Left forelimb (tissue), 1 donor: ENCODE measurements around the gene GPR21.

Experiments used
- DNase-seq: peaks from one replicate; pipeline ENCODE4 v3.0.0-alpha.2; 2018; ENCODE audit warnings: low spot score

GPR21 gene

GRCh38 chr9:123033864-123034601 is 566 bp downstream of the GPR21 start:
- no peak for DNase-seq

DNA sequence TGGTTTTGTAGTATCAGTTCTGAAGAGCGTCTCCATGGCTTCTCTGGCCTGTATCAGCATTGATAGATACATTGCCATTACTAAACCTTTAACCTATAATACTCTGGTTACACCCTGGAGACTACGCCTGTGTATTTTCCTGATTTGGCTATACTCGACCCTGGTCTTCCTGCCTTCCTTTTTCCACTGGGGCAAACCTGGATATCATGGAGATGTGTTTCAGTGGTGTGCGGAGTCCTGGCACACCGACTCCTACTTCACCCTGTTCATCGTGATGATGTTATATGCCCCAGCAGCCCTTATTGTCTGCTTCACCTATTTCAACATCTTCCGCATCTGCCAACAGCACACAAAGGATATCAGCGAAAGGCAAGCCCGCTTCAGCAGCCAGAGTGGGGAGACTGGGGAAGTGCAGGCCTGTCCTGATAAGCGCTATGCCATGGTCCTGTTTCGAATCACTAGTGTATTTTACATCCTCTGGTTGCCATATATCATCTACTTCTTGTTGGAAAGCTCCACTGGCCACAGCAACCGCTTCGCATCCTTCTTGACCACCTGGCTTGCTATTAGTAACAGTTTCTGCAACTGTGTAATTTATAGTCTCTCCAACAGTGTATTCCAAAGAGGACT is 1.5 kb downstream of the GPR21 start:
- DNase-seq: no peak

DNA sequence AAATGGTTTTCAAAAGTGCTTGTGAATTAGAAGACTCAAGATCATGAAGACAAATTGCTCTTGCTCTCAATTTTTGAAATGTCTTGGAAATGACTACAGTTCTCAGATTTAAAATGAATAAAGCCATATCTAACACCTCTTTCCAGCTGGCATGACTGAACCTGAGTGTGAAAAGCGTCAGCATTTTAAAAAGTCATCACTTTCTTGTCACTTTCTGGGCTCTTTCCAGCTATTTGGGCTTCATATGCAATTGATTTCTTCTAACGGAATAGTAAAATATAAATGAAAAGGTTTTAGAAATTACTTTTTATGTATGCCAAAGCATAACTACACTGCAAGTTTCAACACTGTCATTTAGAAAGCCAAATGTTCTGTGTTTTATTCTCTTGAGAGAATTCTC is 2.3 kb downstream of the GPR21 start:
- DNase-seq: no peak

- no peak for DNase-seq
Observed at GRCh38 chr9:123036893-123037545, 3.6 kb downstream of the GPR21 start.

GRCh38 chr9:123039617-123040219 is 6.3 kb downstream of the GPR21 start:
- DNase-seq: no peak

DNA sequence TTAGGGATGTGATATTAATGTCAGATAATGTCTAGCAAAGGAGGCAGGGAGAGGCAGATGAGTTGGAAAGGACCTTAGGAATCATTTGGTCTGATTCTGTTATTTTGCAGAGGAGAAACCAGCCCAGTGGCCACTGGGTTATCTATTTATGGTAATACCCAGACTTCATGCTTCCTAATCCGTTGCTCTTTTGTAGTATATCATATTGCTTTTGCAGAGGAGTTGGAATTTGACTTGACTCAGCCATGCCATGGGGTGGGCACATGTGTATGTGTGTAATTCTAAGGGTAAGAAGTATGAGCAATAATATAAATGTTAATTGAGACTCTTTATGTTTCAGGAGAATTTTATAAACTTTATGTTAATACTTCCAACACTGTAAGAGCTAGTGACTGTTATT is 7.3 kb downstream of the GPR21 start:
- DNase-seq: no peak

DNA sequence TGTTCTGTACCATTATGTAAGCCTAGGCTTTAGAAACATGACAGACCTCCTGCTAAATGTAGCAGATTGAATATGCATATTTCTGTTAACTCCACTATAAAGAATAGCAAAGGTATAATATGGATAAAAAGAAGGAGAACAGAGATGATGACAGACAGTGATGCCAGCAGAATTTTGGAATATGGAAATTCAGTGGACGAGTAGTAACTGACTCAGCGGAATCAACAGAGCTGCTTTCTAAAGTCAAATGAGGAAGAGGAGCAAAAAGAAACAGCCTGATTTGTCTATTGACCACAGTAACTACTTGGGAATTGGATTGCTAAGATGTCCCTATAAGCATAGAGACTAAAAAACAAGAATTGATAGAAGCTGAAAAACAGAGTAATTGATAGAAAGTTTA is 8.0 kb downstream of the GPR21 start:
- DNase-seq: no peak

DNA sequence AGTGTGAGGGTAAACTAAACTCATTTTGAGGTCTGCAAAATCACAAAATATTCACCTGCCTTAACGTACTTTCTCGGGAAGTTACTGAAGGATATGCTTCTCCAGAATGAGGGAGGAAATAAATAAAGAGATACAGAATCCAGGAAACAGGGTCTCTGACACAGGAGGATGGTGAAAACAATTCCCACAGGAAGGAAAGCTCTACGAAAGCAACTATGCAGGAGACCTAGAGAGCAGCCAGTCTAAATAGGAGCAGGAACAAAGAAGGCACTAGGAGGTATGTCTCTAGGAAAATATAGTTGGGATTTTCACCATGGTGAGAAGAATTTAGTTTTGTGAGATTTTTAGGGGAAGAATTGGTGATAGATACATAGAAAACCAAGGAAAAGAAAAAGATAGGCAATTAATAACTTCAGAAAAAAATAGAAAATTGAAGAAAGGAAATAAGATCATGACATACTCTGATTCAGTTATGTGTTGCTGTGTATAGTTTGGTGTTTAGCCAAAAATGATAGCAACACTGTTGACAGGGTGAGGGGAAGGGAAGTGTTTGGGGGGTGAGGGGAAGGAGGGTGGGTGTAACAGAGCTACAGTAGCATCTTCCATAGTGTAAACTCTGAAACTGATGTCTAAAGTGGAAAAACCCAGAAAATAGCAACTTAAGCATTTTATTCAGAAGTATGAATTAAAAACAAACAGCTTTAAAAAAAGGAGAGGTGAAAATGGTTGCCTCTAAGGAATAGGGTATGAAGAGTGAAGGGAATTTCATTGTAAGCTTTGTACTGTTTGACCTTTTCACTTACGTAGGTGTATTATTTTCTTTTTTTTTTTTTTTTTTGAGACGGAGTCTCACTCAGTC is 9.8 kb downstream of the GPR21 start:
- DNase-seq: no peak

DNA sequence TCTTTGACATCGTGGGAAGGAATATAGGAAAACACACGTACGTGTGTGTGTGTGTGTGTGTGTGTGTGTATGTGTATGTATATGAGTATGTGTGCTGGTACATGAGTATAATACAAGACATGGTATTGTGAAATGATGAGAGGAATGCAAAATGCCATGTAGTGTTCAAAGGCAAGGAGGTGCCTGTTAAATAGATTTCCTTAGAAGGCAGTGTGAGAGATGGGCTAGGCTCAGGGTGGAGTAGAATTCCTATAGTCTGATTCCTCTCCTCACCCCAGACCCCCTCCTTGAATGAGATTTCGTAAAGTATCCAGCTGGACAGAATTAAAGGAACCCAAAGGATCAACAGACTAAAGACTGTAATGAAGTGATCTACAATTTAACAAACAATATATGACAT is 11.1 kb downstream of the GPR21 start:
- no peak for DNase-seq

GRCh38 chr9:123046406-123047195 is 13.1 kb downstream of the GPR21 start:
- no peak for DNase-seq

- DNase-seq: no peak
Observed at GRCh38 chr9:123048748-123049147, 15.3 kb downstream of the GPR21 start.

DNA sequence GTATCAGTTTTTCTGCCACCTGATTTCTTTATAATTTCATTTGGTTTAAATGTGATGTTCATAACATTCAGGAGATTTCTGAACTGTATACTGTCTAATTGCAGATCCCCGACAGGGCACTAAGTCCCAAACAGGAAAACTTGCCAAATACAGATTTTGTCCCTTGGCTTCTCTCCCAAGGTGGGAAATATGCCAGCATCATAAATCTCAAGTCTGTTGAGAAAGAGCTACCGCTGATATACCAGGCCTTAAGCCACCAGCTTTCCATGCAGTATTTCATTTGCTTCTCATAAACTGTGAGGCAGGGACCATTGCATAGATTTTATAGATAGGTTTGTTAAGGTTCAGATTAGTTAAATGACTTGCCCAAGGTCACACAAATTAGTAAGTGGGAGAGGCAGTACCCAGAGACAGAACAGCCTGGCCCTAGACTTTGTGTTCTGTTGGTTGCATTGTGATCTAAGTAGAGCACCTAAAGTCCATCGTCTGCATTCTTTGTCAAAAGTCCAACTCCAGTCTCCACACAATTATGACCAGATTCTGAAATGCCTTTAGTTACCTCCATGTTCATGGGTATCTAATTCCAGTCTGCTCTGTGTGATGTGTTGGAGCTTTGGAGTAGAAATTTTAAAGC is 16.2 kb downstream of the GPR21 start:
- no peak for DNase-seq

- DNase-seq: no peak
Observed at GRCh38 chr9:123053046-123053445, 19.6 kb downstream of the GPR21 start.

DNA sequence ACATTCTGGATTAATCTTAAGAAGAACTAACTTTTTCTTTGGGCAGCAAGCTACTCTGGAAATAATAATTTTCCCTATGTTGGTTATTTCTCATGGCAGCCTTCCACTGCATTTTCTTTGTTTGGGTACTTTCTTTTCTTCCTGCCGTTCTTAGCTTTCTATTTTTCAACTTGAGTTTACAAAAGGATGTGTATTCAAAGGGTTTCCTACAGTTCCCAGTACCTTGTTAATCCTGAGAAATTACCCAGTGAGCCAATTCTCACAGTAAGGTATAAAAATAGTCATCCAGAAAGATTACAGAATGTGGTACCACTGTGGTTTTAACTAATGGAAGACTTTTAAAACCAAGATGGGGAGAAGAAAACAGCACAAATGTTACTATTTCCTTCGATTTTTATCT is 20.2 kb downstream of the GPR21 start:
- no peak for DNase-seq

DNA sequence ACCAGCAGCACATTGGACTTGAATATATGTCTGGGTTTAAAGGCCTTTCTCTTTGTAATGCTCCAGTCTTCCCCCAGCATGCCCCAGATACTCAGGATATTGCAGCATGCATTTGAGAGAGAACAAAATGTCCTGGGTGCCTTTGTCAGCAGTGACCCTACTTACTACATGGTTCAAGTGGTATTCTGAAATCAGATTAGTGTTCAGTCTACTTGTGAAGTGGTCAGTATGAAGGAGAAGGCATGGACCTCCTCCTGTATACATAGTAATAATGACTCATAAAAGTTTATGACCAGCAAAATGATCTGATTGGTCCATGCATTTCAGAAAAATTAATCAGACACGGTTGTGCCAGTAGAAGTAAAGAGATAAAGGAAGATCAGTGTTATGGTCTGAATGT is 25.4 kb downstream of the GPR21 start:
- DNase-seq: no peak

DNA sequence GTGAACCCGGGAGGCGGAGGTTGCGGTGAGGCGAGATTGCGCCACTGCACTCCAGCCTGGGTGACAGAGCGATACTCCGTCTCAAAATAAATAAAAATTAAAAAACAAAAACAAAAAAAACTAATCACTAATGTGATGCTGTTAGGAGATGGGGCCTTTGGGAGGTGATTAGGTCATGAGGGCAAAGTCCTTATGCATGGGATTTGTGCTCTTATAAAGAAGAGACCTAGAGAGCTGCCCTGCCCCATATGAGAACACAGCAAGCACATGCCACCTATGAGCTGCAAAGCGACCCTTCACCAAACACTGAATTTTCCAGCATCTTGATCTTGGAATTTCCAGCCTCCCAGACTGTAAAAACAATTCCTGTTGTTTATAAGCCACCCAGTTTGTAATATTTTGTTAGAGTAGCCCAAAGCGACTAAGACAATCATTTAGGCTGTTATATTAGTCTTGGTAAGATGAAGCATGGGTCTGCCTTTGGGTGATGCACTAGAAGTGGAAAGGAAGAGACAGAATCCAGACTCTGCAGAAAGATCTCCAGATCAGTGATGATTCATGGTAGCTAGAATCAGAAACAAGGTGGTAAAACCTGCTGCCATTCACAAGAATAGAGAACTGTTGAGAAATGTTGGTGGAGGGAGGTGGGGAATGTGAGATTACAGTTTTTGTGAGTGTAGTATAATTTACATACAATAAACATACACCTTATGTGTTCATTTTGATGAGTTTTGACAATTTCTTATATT is 26.2 kb downstream of the GPR21 start:
- no peak for DNase-seq

- no peak for DNase-seq
Observed at GRCh38 chr9:123061216-123061615, 27.7 kb downstream of the GPR21 start.

DNA sequence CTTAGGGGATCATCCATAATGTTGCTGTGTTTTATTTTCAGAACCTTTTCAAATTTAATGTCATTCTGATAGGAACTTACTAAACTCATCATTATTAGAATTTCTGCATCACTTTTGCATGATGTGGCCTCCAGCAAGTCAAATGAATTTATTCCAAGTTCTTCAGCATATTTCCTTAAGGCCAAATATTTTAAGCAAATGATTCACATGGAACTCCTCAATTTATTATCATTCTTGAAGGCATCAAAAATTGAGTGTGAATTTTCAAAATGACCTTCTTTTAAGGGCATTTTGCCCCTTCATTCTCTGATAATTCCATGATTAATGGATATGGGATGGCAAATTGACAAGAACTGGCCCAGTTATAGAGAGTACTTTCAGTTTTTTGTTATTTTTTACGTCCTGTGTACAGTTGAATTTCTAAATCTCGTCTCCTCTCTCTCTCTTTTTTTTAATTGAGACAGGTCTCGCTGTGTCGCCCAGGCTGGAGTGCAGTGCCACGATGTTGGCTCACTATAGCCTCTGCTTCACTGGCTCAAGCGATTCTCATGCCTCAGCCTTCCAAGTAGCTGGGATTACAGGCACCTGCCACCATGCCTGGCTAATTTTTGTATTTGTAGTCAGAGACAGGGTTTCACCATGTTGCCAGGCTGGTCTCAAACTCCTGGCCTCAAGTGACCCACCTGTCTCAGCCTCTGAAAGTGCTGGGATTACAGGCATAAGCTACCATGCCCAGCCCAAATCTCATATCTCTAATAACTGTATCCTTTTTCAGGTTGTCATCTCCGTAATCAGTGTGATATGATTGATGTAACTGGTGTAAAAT is 29.1 kb downstream of the GPR21 start:
- DNase-seq: no peak

- no peak for DNase-seq
Observed at GRCh38 chr9:123063177-123063598, 29.7 kb downstream of the GPR21 start.
